ENCODE measurements around the gene RIOK3. TPM values are rescaled to one million over a fixed set of nuclear protein-coding genes. Genes with fewer than 3 reads are reported as not detected.

The RIOK3 gene
- polyA plus RNA-seq, 1 donor, result 80.3 TPM

GRCh38 chr18:23528580-23529472, 75.7 kb downstream of the RIOK3 start:
- no peak for DNase-seq (ENCODE audit: low read depth)

GRCh38 chr18:23529604-23530003, 76.5 kb downstream of the RIOK3 start:
- no peak for DNase-seq (ENCODE audit: low read depth)

- DNase-seq (ENCODE audit: low read depth), result no peak
Observed at GRCh38 chr18:23530195-23530594, 77.1 kb downstream of the RIOK3 start.

GRCh38 chr18:23531912-23532311, 78.8 kb downstream of the RIOK3 start:
- DNase-seq (ENCODE audit: low read depth), result no peak

Other genes with a start within 250 kb of the RIOK3 start
- gene RMC1, start 50.2 kb downstream of the RIOK3 start, polyA plus RNA-seq (ENCODE audit: insufficient read length), result 14.1 TPM
- 27.7 TPM for gene NPC1, start 133.2 kb downstream of the RIOK3 start, polyA plus RNA-seq (ENCODE audit: insufficient read length)
- gene ANKRD29, start 209.6 kb downstream of the RIOK3 start, polyA plus RNA-seq (ENCODE audit: insufficient read length), result 4.0 TPM
- gene LAMA3, start 236.2 kb downstream of the RIOK3 start, polyA plus RNA-seq (ENCODE audit: insufficient read length), result 2.4 TPM

Data from forelimb muscle (tissue), 1 donor.